Epithelial cell of esophagus (primary cell): ENCODE measurements around the gene HCK.

Source experiments
- DNase-seq: peaks from one replicate; pipeline ENCODE4 v3.0.0; 2010; ENCODE audit warnings: low read depth
- H3K4me3 ChIP-seq: 2 replicates; pipeline ENCODE4 v1.5.1; 2011; ENCODE audit warnings: mild to moderate bottlenecking, low read length, control low read depth
- CTCF ChIP-seq: IDR thresholded peaks from 2 replicates; pipeline ENCODE4 v1.5.1; 2011; ENCODE audit warnings: low read depth, mild to moderate bottlenecking, low read length, control low read depth, inconsistent platforms; ENCODE audit not compliant: insufficient read depth; ENCODE audit errors: missing control alignments

Gene HCK

GRCh38 chr20:32088759-32089158 lies 36.7 kb downstream of the HCK start:
- H3K4me3 ChIP-seq = no peak overlapping the region
- no peak for TF ChIP-seq CTCF
- DNase-seq = no peak

- no peak for DNase-seq
- no peak for TF ChIP-seq CTCF
Observed at GRCh38 chr20:32089637-32090362, 37.8 kb downstream of the HCK start.

GRCh38 chr20:32091888-32092346 lies 39.9 kb downstream of the HCK start:
- no peak overlapping the region for H3K4me3 ChIP-seq
- peak; percentile 95 for TF ChIP-seq CTCF
- DNase-seq = peak; percentile 77

More at GRCh38 chr20:32089637-32090362, 37.8 kb downstream of the HCK start:
- H3K4me3 ChIP-seq = no peak overlapping the region

GRCh38 chr20:32098786-32099185 lies 46.7 kb downstream of the HCK start:
- H3K4me3 ChIP-seq = no peak overlapping the region
- TF ChIP-seq CTCF = no peak
- no peak for DNase-seq

GRCh38 chr20:32108814-32109391 lies 56.9 kb downstream of the HCK start:
- H3K4me3 ChIP-seq = peak overlapping the region; percentile 89
- no peak for TF ChIP-seq CTCF
- DNase-seq = no peak

GRCh38 chr20:32109392-32110172 lies 57.5 kb downstream of the HCK start, which contains the start of gene TM9SF4:
TM9SF4 (plus strand) TSS chr20:32109714; CDS start chr20:32109741, 27 bp downstream.
- no peak for TF ChIP-seq CTCF
- H3K4me3 ChIP-seq = peak within 1 kb of the TSS; percentile 89
- peak; percentile 94 for DNase-seq
